Measurements from ENCODE around the gene FPR2.
"Not testable (repeated sequence)": the region's sequence is repeated elsewhere in the genome, so short reads cannot be mapped to it uniquely, and the experiment has no call there.

The FPR2 gene

DNA sequence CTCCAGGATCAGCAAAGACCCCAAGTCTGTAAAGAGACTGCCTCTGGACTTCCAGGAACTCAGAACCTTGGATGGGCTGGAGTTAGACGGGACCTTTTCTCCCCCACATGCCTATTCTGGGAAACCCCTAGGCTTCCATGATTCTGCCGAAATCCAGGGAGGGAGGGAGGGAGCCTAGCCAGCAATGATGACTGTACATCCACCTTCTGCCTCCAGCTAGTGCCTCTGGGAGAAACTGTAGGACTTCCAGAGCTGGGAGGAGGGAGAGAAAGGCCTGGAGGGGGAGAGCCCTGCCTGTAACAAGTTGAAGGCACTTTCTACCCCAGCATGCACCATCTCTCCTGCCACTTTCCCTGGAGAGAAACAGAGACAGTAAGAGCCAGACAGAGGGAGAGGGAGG, 31.2 kb upstream of the FPR2 start:
- no peak for DNase-seq (ENCODE audit: low read depth)
- no peak for TF ChIP-seq CTCF (conservative IDR thresholded peaks at IDR 0.05; ENCODE audit: low read depth, low read length)

DNA sequence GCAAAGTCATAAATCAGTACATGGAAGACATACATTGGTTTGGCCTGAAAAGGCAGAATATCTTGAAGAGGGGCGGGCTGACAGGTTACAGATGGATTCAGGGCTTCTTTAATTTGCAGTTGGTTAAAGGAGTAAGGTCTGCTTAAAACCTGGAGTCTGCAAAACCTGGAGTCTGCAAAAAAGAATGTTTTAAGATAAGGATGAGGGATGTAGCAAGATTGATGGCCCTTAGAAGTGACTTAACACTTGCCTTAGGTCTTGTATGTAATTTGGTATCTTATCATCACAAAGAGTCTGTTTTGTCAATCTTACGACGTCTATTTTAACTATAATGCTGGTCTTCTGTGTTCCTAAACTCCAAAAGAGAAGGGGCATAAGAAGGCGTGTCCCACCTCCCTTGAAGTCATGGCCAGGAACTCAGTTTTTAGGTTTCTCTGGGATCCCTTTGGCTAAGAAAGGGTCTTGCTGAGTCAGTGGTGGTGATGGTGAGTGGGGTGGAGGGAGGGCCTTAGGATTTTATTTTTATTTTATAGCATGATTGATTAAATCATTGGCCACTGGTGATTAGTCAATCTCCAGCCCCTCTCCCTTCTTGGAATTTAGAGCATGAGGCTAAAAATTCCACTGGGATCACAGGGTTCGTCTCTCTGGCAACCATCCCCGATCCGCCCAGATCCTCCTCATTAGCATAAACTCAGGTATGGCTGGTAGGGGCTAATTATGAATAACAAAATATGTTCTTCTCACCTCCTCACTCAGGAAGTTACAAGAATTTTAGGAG, 27.0 kb upstream of the FPR2 start:
- no peak overlapping the region for H3K4me3 ChIP-seq (ENCODE audit: low read length)
- no peak for TF ChIP-seq CTCF (conservative IDR thresholded peaks at IDR 0.05; ENCODE audit: low read depth, low read length)
- DNase-seq (ENCODE audit: low read depth) = no peak

More for the DNA sequence above, 31.2 kb upstream of the FPR2 start:
- H3K4me3 ChIP-seq (ENCODE audit: low read length) = no peak overlapping the region

- TF ChIP-seq CTCF (conservative IDR thresholded peaks at IDR 0.05; ENCODE audit: low read depth, low read length) = no peak
- peak; percentile 43 for DNase-seq (ENCODE audit: low read depth)
- H3K4me3 ChIP-seq (ENCODE audit: low read length) = no peak overlapping the region
These were observed 25.1 kb upstream of the FPR2 start for GRCh38 chr19:51735759-51736449.

DNA sequence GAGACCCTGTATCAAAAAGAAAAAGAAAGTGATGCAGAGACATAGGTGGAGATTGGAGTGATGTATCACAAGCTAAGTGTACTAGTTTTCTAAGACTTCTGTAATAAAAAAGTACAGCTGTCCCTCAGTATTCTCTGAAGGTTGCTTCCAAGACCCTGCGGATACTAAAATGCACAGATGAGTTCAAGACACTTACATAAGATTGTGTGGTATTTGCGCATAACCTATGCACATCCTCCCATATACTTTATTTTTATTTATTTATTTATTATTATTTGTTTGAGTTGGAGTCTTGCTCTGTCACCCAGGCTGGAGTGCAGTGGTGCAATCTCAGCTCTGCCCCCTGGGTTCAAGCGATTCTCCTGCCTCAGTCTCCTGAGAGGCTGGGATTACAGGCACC, 23.6 kb upstream of the FPR2 start:
- no peak for DNase-seq (ENCODE audit: low read depth)
- no peak for TF ChIP-seq CTCF (conservative IDR thresholded peaks at IDR 0.05; ENCODE audit: low read depth, low read length)
- H3K4me3 ChIP-seq (ENCODE audit: low read length) = no peak overlapping the region

- no peak overlapping the region for H3K4me3 ChIP-seq (ENCODE audit: low read length)
- TF ChIP-seq CTCF (conservative IDR thresholded peaks at IDR 0.05; ENCODE audit: low read depth, low read length) = no peak
- no peak for DNase-seq (ENCODE audit: low read depth)
These were observed 23.1 kb upstream of the FPR2 start for GRCh38 chr19:51737924-51738323.

- H3K4me3 ChIP-seq (ENCODE audit: low read length); DNase-seq (ENCODE audit: low read depth): not testable (repeated sequence)
These were observed 22.5 kb upstream of the FPR2 start for GRCh38 chr19:51738523-51738922.

DNA sequence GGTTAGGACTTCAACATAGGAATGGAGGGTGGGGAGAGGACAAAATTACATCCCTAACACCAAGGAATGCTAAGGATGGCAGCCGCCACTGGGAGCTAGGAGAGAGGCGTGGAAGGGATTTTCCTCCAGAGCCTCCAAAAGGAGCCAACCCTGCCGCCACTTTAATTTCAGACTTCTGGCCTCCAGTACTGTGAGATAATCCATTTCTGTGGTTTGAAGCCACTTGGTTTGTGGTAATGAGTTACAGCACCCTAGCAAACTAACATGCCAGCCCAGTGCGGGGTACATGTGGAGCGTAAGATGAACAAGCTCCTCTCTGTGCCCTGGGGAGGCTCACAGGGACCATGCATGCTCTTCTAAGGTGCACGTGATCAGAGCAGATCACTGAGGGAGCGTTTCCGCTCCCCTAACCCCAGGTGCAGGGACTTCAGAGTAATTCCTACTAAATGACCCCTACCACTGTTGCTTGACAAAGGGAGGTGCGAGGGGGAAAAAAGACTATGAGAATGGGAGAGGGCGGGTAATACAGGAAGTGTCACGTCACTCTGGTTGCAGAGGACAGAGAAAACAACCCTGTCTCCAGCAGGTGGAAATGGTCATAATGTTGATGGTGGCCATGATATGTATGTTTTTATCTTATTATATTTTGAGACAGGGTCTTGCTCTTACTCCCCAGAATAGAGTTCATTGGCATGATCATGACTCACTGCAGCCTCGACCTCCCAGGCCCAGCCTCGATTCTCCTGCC, 21.3 kb upstream of the FPR2 start:
- no peak overlapping the region for H3K4me3 ChIP-seq (ENCODE audit: low read length)
- TF ChIP-seq CTCF (conservative IDR thresholded peaks at IDR 0.05; ENCODE audit: low read depth, low read length) = no peak
- no peak for DNase-seq (ENCODE audit: low read depth)

All from retinal pigment epithelial cell (primary cell).